DOHH2 (cell line): Measurements from ENCODE around the gene TEX51.

Experiments used
- EZH2phosphoT487 ChIP-seq: fragments of 200-600 bp; sonication (generic); IDR thresholded peaks from 2 replicates; pipeline ENCODE4 v1.6.1; 2017; ENCODE audit warnings: borderline replicate concordance, mild to moderate bottlenecking, antibody characterized with exemption, low read length, moderate library complexity, mixed read lengths
- TF ChIP-seq, protein P1 (sequence below): fragments of 200-600 bp; sonication (generic); IDR thresholded peaks from one replicate; pipeline ENCODE4 v1.5.1; 2014; ENCODE audit warnings: antibody characterized with exemption, mild to moderate bottlenecking, low read depth, low read length; ENCODE audit not compliant: poor library complexity, severe bottlenecking

- no peak for TF ChIP-seq EZH2phosphoT487
- TF ChIP-seq, protein P1, sequence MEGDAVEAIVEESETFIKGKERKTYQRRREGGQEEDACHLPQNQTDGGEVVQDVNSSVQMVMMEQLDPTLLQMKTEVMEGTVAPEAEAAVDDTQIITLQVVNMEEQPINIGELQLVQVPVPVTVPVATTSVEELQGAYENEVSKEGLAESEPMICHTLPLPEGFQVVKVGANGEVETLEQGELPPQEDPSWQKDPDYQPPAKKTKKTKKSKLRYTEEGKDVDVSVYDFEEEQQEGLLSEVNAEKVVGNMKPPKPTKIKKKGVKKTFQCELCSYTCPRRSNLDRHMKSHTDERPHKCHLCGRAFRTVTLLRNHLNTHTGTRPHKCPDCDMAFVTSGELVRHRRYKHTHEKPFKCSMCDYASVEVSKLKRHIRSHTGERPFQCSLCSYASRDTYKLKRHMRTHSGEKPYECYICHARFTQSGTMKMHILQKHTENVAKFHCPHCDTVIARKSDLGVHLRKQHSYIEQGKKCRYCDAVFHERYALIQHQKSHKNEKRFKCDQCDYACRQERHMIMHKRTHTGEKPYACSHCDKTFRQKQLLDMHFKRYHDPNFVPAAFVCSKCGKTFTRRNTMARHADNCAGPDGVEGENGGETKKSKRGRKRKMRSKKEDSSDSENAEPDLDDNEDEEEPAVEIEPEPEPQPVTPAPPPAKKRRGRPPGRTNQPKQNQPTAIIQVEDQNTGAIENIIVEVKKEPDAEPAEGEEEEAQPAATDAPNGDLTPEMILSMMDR: no peak
Observed at GRCh38 chr2:126877041-126877440, 21.6 kb upstream of the TEX51 start.
